ENCODE results near the gene ADGRB3.

DNA sequence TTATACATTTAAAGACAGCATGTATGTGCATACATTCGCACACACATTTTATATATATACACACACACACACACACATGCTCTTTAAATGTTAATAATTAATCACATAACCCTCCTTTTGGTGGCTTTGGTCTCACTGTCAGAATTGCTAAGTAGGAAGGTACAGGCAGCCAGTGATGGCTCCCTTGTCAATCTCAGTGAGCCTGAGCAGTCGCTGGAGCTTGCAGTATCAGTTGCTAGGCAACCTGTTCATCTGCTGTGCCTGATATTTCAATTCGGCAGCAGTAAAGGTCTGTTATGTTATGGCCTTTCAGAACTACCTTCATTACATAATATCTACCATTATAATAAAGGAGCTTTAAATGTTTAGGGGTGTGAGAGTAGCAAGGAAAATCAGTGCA is 787.4 kb downstream of the ADGRB3 start:
- TF ChIP-seq EP300 (IDR thresholded peaks at IDR 0.05) (no peak), POLR2A (IDR thresholded peaks at IDR 0.05) (no peak)

Data from upper lobe of left lung (tissue), 4 donors.